ENCODE results near the gene PRR15L.

- TF ChIP-seq CTCF (IDR thresholded peaks at IDR 0.05): no peak
- TF ChIP-seq POLR2AphosphoS5 (IDR thresholded peaks at IDR 0.05): no peak
Measured at GRCh38 chr17:47918006-47918405, 39.7 kb downstream of the PRR15L start.

Data from breast epithelium (tissue), 3 donors.